Measurements from ENCODE around the gene PRPF4.

The PRPF4 gene

GRCh38 chr9:113341712-113342410, 66.4 kb downstream of the PRPF4 start:
- no peak for TF ChIP-seq CTCF (IDR thresholded peaks at IDR 0.05)

All from LNCAP (cell line).